ENCODE data around the gene CROCC2. TPM values are rescaled to one million over a fixed set of nuclear protein-coding genes. Genes with fewer than 3 reads are reported as not detected.

Gene CROCC2
- total RNA-seq, 3 donors from 2014 or later = 0.07 to 0.19 TPM; not detected in 1

GRCh38 chr2:240906911-240907590 lies 915 bp downstream of the CROCC2 start:
- Histone ChIP-seq H3K9me3 (no peaks in the 10 kb centered on the region), H3K4me3 (no peak overlapping the region), H3K36me3 (ENCODE audit: low read depth) (no peaks in the 10 kb centered on the region), H3K4me1 (ENCODE audit: low read depth) (no peaks in the 10 kb centered on the region)
- TF ChIP-seq, protein P1, sequence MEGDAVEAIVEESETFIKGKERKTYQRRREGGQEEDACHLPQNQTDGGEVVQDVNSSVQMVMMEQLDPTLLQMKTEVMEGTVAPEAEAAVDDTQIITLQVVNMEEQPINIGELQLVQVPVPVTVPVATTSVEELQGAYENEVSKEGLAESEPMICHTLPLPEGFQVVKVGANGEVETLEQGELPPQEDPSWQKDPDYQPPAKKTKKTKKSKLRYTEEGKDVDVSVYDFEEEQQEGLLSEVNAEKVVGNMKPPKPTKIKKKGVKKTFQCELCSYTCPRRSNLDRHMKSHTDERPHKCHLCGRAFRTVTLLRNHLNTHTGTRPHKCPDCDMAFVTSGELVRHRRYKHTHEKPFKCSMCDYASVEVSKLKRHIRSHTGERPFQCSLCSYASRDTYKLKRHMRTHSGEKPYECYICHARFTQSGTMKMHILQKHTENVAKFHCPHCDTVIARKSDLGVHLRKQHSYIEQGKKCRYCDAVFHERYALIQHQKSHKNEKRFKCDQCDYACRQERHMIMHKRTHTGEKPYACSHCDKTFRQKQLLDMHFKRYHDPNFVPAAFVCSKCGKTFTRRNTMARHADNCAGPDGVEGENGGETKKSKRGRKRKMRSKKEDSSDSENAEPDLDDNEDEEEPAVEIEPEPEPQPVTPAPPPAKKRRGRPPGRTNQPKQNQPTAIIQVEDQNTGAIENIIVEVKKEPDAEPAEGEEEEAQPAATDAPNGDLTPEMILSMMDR (IDR thresholded peaks at IDR 0.05) = no peak
- no peak for DNase-seq
- ATAC-seq = no peak
- intact Hi-C loops (cut with DNase I, micrococcal nuclease) = no loop called here

DNA sequence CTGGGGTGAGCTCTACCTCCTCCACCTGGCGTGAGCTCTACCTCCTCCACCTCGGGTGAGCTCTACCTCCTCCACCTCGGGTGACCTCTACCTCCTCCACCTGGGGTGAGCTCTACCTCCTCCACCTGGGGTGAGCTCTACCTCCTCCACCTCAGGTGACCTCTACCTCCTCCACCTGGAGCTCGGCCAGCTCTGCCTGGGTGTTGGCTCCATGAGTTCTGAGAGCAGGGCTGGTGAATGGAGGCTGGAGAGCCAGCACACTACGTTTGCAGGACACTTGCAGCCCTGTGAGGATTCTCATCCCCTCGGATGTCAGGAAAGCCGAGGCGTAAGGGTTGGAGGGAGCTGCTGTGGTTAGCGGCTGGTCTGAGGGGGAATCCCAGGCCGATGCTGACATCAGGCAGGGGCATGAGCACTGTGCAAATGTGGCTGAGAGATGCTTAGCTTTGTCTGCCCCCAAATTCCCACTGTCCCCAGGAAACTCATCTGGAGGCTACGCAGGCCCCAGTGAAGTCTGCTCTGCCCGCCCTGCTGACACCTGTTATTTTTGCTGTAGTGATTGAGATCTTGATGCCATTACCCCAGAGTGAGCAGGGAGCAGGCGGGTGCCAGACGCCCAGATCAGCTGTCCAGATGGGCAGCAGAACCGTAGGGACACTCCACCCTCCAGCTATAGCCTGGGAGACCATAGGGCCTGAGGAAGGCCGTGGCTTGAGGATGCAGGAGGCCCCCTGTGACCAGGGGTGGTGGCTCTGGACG lies 3.3 kb downstream of the CROCC2 start:
- Histone ChIP-seq H3K36me3 (ENCODE audit: low read depth) (no peaks in the 10 kb centered on the region), H3K9me3 (no peaks in the 10 kb centered on the region), H3K4me1 (ENCODE audit: low read depth) (peaks cover 2% of the 10 kb centered on the region), H3K4me3 (no peak overlapping the region)
- ATAC-seq (no peak), DNase-seq (peak in 2 of 3 donors; percentile 45 to 46)
- TF ChIP-seq, protein P1 (IDR thresholded peaks at IDR 0.05) = no peak
- intact Hi-C loops (cut with DNase I, micrococcal nuclease) = no loop called here

- Histone ChIP-seq H3K4me3 (no peak overlapping the region), H3K9me3 (no peaks in the 10 kb centered on the region), H3K36me3 (ENCODE audit: low read depth) (no peaks in the 10 kb centered on the region), H3K4me1 (ENCODE audit: low read depth) (peaks cover 6% of the 10 kb centered on the region)
- intact Hi-C loops (cut with DNase I, micrococcal nuclease) = no loop called here
- DNase-seq = no peak
- TF ChIP-seq, protein P1 (IDR thresholded peaks at IDR 0.05) = no peak
- no peak for ATAC-seq
These were observed 5.6 kb downstream of the CROCC2 start for GRCh38 chr2:240911641-240912265.

GRCh38 chr2:240912878-240913809 lies 7.0 kb downstream of the CROCC2 start:
- H3K4me3 ChIP-seq = no peak overlapping the region
- DNase-seq = no peak

More at GRCh38 chr2:240912878-240913809, 7.0 kb downstream of the CROCC2 start:
- no peak for ATAC-seq
- Histone ChIP-seq H3K9me3 (no peaks in the 10 kb centered on the region), H3K36me3 (ENCODE audit: low read depth) (no peaks in the 10 kb centered on the region), H3K4me1 (ENCODE audit: low read depth) (peaks cover 6% of the 10 kb centered on the region)
- TF ChIP-seq, protein P1 (IDR thresholded peaks at IDR 0.05) = no peak
- intact Hi-C loops (cut with DNase I, micrococcal nuclease) = no loop called here

Measured in mucosa of descending colon (tissue), 3 donors.